Measurements from ENCODE around the gene HSF4. TPM values are rescaled to one million over a fixed set of nuclear protein-coding genes. Genes with fewer than 3 reads are reported as not detected.

Gene HSF4
- total RNA-seq, 1 donor from 2014 or later = 22.3 TPM

GRCh38 chr16:67179421-67180080, 15.0 kb downstream of the HSF4 start:
- DNase-seq (ENCODE audit: extremely low spot score, unreplicated experiment) = no peak
- TF ChIP-seq CTCF (IDR thresholded peaks at IDR 0.05) = no peak
- peaks cover 6% of the 10 kb centered on the region for H3K4me1 Mint-ChIP-seq (ENCODE audit: unreplicated experiment)
- H3K9me3 Mint-ChIP-seq (ENCODE audit: unreplicated experiment) = no peaks in the 10 kb centered on the region
- H3K27ac Mint-ChIP-seq (ENCODE audit: unreplicated experiment) = no peak overlapping the region
- H3K27me3 Mint-ChIP-seq (ENCODE audit: unreplicated experiment) = no peaks in the 10 kb centered on the region
- H3K36me3 Mint-ChIP-seq (ENCODE audit: unreplicated experiment) = no peaks in the 10 kb centered on the region
- no peak overlapping the region for H3K4me3 Mint-ChIP-seq (ENCODE audit: unreplicated experiment)

GRCh38 chr16:67180166-67180565, 15.6 kb downstream of the HSF4 start:
- no peak for DNase-seq (ENCODE audit: extremely low spot score, unreplicated experiment)

GRCh38 chr16:67181346-67181745, 16.8 kb downstream of the HSF4 start:
- Mint-ChIP-seq H3K36me3 (ENCODE audit: unreplicated experiment) (no peaks in the 10 kb centered on the region), H3K4me1 (ENCODE audit: unreplicated experiment) (peaks cover 16% of the 10 kb centered on the region), H3K4me3 (ENCODE audit: unreplicated experiment) (no peak overlapping the region), H3K27me3 (ENCODE audit: unreplicated experiment) (no peaks in the 10 kb centered on the region), H3K27ac (ENCODE audit: unreplicated experiment) (no peak overlapping the region), H3K9me3 (ENCODE audit: unreplicated experiment) (no peaks in the 10 kb centered on the region)
- DNase-seq (ENCODE audit: extremely low spot score, unreplicated experiment) = no peak
- TF ChIP-seq CTCF (IDR thresholded peaks at IDR 0.05) = no peak

More at GRCh38 chr16:67180166-67180565, 15.6 kb downstream of the HSF4 start:
- Mint-ChIP-seq H3K4me1 (ENCODE audit: unreplicated experiment) (peaks cover 10% of the 10 kb centered on the region), H3K9me3 (ENCODE audit: unreplicated experiment) (no peaks in the 10 kb centered on the region), H3K4me3 (ENCODE audit: unreplicated experiment) (no peak overlapping the region), H3K27me3 (ENCODE audit: unreplicated experiment) (no peaks in the 10 kb centered on the region), H3K27ac (ENCODE audit: unreplicated experiment) (no peak overlapping the region), H3K36me3 (ENCODE audit: unreplicated experiment) (no peaks in the 10 kb centered on the region)
- no peak for TF ChIP-seq CTCF (IDR thresholded peaks at IDR 0.05)

- no peak for DNase-seq (ENCODE audit: extremely low spot score, unreplicated experiment)
- H3K27ac Mint-ChIP-seq (ENCODE audit: unreplicated experiment) = no peak overlapping the region
- H3K36me3 Mint-ChIP-seq (ENCODE audit: unreplicated experiment) = no peaks in the 10 kb centered on the region
- TF ChIP-seq CTCF (IDR thresholded peaks at IDR 0.05) = no peak
- peaks cover 16% of the 10 kb centered on the region for H3K4me1 Mint-ChIP-seq (ENCODE audit: unreplicated experiment)
- no peaks in the 10 kb centered on the region for H3K27me3 Mint-ChIP-seq (ENCODE audit: unreplicated experiment)
- H3K9me3 Mint-ChIP-seq (ENCODE audit: unreplicated experiment) = no peaks in the 10 kb centered on the region
- no peak overlapping the region for H3K4me3 Mint-ChIP-seq (ENCODE audit: unreplicated experiment)
Measured at GRCh38 chr16:67182288-67182687, 17.7 kb downstream of the HSF4 start.

- no peaks in the 10 kb centered on the region for H3K9me3 Mint-ChIP-seq (ENCODE audit: unreplicated experiment)
- no peaks in the 10 kb centered on the region for H3K36me3 Mint-ChIP-seq (ENCODE audit: unreplicated experiment)
- no peak overlapping the region for H3K4me3 Mint-ChIP-seq (ENCODE audit: unreplicated experiment)
- H3K27me3 Mint-ChIP-seq (ENCODE audit: unreplicated experiment) = no peaks in the 10 kb centered on the region
- peaks cover 12% of the 10 kb centered on the region for H3K4me1 Mint-ChIP-seq (ENCODE audit: unreplicated experiment)
- H3K27ac Mint-ChIP-seq (ENCODE audit: unreplicated experiment) = no peak overlapping the region
- no peak for DNase-seq (ENCODE audit: extremely low spot score, unreplicated experiment)
- no peak for TF ChIP-seq CTCF (IDR thresholded peaks at IDR 0.05)
Measured at GRCh38 chr16:67183284-67183626, 18.7 kb downstream of the HSF4 start.

Data from osteocyte (in vitro differentiated cells).